ENCODE data around the gene TNFRSF1A.
"Not testable (repeated sequence)": the region's sequence is repeated elsewhere in the genome, so short reads cannot be mapped to it uniquely, and the experiment has no call there.

Gene TNFRSF1A

GRCh38 chr12:6356374-6356820 lies 14.5 kb upstream of the TNFRSF1A start:
- DNase-seq (ENCODE audit: low spot score), result no peak

- DNase-seq (ENCODE audit: low spot score), result no peak
Measured at GRCh38 chr12:6355491-6356373, 13.9 kb upstream of the TNFRSF1A start.

DNA sequence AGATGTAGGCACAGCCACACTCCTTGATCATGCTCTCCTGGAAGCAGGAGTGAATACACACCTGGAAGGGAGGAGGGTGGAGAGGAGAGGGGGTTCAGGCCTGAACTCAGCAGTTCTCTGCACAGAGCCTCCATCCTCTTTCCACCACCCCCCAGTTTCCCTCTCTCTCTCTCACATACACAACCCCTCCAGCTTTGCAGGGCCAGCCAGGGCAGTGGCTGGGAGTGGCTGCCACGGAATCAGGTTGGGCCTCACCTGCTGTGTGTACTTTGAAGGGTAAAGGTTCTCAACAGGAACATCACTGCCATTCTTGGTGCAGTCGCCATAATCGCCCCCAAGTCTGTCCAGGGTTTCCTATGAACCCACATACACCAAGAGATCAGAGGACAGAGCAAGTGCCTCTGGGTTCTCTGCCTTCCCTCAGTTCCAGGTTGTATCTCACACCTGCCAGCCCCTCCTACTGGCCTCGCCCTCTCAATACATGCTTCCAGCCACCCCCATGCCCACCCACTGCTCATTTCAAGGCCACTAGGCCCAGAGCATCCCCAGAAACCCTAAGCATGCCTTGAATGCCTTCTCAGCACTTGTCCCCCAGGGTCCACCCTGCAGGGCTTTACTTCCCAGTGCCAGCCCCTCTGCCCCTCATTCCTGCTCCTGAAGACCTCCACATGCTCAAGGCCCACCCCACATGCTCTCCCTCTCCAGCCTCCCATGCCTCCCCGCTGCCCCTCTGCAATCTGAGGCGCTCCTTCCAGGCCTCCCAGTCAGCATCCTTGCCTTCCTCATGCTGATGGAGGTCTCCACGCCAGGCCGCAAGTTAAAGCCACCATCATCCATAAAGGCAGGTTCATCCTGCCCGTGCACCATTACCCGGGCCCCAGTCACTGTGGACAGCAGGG lies 12.9 kb upstream of the TNFRSF1A start:
- no peak for DNase-seq (ENCODE audit: low spot score)

GRCh38 chr12:6352193-6353173 lies 10.6 kb upstream of the TNFRSF1A start:
- no peak for DNase-seq (ENCODE audit: low spot score)

GRCh38 chr12:6351622-6352021 lies 9.7 kb upstream of the TNFRSF1A start:
- no peak for DNase-seq (ENCODE audit: low spot score)

GRCh38 chr12:6347367-6348338 lies 5.8 kb upstream of the TNFRSF1A start:
- DNase-seq (ENCODE audit: low spot score), result no peak

GRCh38 chr12:6346942-6347341 lies 5.1 kb upstream of the TNFRSF1A start:
- DNase-seq (ENCODE audit: low spot score), result no peak

DNA sequence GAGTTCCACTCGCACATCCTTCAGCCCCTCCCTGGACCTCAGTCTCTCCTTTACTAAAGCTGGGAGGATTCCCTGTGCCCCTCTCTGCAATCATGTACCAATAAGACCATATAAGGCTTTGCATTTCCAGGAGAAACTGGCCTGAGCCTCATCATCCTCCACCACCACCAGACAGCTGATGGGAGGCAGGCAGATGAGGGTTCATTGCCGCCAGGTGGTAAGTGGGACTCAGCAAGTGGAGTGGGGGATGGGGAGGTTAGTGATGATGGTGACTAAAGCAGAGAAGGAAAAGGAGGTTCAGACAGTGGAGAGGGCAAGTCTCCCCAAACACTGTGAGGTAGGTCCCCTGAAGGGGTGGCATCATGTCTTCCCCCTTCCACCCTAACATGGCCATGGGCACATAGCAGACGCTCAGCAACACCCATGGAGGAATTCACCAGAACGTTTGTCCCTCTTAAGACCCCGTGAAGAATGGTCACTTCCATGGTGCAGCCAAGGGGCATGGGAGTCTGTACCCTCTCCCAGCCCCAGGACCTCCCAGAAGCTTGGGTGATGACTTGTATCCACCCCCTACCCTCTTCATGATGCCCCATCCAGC lies 4.5 kb upstream of the TNFRSF1A start:
- no peak for DNase-seq (ENCODE audit: low spot score)

GRCh38 chr12:6345319-6346091 lies 3.6 kb upstream of the TNFRSF1A start:
- DNase-seq (ENCODE audit: low spot score), result peak; percentile 42

DNA sequence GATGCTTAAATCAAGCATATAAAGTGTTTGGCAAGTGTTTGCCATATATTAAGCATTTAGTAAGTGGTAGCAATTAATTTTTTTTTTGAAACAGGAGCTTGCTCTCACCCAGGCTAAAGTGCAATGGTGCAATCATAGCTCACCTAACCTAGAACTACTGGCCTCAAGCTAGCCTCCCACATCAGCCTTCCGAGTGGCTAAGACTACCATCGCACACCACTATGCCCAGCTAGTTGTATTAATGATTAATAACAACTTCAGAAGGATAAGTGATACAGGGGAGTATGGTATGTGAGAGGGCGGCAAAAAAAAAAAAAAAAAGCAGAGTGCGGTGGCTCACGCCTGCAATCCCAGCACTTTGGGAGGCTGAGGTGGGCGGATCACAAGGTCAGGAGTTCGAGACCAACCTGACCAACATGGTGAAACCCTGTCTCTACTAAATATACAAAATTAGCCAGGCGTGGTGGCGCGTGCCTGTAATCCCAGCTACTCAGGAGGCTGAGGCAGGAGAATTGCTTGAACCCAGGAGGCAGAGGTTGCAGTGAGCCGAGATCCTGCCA lies 2.3 kb upstream of the TNFRSF1A start:
- not testable (repeated sequence) for DNase-seq (ENCODE audit: low spot score)

DNA sequence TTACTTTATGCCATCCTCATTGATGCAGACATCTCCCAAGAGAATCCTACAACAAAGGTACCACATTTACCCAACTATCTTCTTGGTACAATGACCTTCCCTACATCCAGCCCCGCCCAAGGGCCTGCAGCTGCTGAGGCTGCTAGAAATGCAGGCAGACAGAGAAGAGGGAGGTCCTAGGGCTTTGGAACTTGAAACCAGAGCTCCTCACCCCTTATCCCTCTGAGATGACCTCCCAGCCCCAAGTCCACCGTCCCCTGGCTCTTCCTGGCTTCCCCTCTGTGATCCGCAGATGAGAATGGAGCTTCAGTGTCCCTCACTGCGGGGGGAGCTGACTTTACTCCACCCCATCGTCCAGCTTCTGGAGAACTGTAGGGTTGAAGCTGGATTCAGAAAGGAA lies 1.6 kb upstream of the TNFRSF1A start:
- DNase-seq (ENCODE audit: low spot score), result no peak

GRCh38 chr12:6342140-6342889 lies 439 bp upstream of the TNFRSF1A start:
- DNase-seq (ENCODE audit: low spot score), result no peak

DNA sequence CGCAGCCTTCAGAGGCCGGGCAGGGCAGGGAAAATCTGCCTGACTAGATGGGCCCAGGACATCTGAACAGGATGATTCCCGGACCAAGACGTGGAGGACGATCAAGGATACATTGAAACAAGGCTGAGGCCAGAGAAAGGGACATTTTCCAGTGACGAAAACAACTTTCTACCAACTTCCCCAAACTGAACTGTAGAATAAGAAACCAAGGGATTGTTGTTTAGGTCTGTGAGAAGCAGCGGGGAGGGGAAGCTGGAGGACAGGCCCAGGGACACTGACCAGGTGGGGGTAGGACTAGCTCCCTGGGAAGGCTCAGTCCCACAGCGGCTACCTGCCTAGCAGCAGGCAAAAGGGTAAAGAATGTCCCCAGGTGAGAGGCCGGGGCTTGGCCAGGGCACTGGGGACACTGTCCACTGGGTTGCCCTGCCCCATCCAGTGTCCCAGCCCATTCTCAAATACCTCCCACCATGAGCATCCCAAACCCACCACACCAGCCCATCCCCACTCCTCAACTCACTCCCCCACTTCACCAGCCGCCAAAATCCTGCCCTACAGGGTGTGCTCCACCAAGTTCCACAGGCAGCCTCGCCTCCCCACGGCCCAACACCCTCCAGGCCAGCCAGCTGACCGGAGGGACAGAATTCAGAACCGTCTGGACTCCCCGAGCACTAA lies 995 bp downstream of the TNFRSF1A start:
- DNase-seq (ENCODE audit: low spot score), result no peak

GRCh38 chr12:6340032-6340638 lies 1.7 kb downstream of the TNFRSF1A start:
- DNase-seq (ENCODE audit: low spot score), result no peak

DNA sequence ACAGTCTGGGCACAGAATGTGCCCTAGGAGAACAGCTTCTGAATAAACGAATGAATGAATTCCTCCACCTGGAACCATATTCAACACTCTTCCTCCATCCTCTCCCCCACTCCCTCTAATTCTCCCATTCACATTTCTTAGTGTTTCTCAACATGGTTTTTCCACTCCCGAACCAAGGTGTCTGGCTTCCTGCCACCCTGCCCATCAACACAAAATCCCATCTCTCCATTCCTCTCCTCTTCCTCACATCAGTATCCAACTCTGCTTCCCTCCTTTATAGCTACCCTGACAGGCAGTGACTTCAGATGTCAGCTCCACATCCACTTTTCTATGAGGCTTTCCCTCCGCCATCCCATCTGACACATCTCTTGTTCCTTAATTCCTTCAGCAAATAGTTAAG lies 2.9 kb downstream of the TNFRSF1A start:
- no peak for DNase-seq (ENCODE audit: low spot score)

DNA sequence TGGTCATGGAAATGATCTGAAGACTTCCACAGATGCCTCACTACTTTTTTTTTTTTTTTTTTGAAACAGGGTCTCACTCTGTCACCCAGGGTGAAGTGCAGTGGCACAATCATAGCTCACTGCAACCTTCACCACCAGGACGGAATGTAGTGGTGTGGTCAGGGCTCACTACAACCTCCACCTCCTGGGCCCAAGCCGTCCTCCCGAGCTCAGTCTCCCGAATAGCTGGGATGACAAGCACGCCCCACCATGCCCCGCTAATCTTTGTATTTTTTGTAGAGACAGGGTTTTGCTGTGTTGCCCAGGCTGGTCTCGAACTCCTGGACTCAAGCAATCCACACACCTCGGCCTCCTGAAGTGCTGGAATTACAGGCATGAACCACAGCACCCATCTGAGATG lies 3.3 kb downstream of the TNFRSF1A start:
- DNase-seq (ENCODE audit: low spot score), result not testable (repeated sequence)

- DNase-seq (ENCODE audit: low spot score), result no peak
Measured at GRCh38 chr12:6337958-6338433, 3.9 kb downstream of the TNFRSF1A start.
